ENCODE measurements around the gene MRPS22.
A peak's percentile ranks its signal among the peaks of the same experiment; 100 is the strongest.
"Not testable (repeated sequence)": the region's sequence is repeated elsewhere in the genome, so short reads cannot be mapped to it uniquely, and the experiment has no call there.

The MRPS22 gene

GRCh38 chr3:139342054-139342453 is 1.8 kb upstream of the MRPS22 start:
- DNase-seq, result no peak

- DNase-seq, result no peak
Measured at GRCh38 chr3:139346771-139347170, 3.0 kb downstream of the MRPS22 start.

GRCh38 chr3:139353920-139354556 is 10.2 kb downstream of the MRPS22 start:
- DNase-seq, result peak; percentile 45

GRCh38 chr3:139354661-139355060 is 10.8 kb downstream of the MRPS22 start:
- DNase-seq, result no peak

GRCh38 chr3:139355476-139355875 is 11.7 kb downstream of the MRPS22 start:
- DNase-seq, result no peak

GRCh38 chr3:139355891-139356290 is 12.1 kb downstream of the MRPS22 start:
- DNase-seq, result no peak

GRCh38 chr3:139357899-139358298 is 14.1 kb downstream of the MRPS22 start:
- DNase-seq, result no peak

GRCh38 chr3:139358841-139359562 is 15.2 kb downstream of the MRPS22 start:
- peak; percentile 92 for DNase-seq

- no peak for DNase-seq
Measured at GRCh38 chr3:139361276-139361675, 17.5 kb downstream of the MRPS22 start.

- no peak for DNase-seq
Measured at GRCh38 chr3:139364549-139364948, 20.7 kb downstream of the MRPS22 start.

- DNase-seq, result no peak
Measured at GRCh38 chr3:139374099-139374498, 30.3 kb downstream of the MRPS22 start.

GRCh38 chr3:139377378-139377777 is 33.6 kb downstream of the MRPS22 start:
- DNase-seq, result no peak

GRCh38 chr3:139378587-139379241 is 34.9 kb downstream of the MRPS22 start:
- peak; percentile 82 for DNase-seq

GRCh38 chr3:139380575-139380974 is 36.8 kb downstream of the MRPS22 start:
- DNase-seq, result no peak

GRCh38 chr3:139382291-139382690 is 38.5 kb downstream of the MRPS22 start:
- DNase-seq, result not testable (repeated sequence)

- no peak for DNase-seq
Measured at GRCh38 chr3:139388077-139388476, 44.3 kb downstream of the MRPS22 start.

GRCh38 chr3:139388821-139389551 is 45.2 kb downstream of the MRPS22 start:
- peak; percentile 38 for DNase-seq

- peak; percentile 97 for DNase-seq
Measured at GRCh38 chr3:139389552-139390368, 45.9 kb downstream of the MRPS22 start, which contains the start of gene COPB2. TSS of gene COPB2 (minus strand) at chr3:139389647. CDS start at chr3:139389550, 97 bp downstream.

GRCh38 chr3:139394116-139394515 is 50.3 kb downstream of the MRPS22 start:
- no peak for DNase-seq

GRCh38 chr3:139396707-139397106 is 52.9 kb downstream of the MRPS22 start:
- DNase-seq, result no peak

- not testable (repeated sequence) for DNase-seq
Measured at GRCh38 chr3:139401155-139401554, 57.3 kb downstream of the MRPS22 start.

Measured in NCI-H69 (cell line).